Measurements from ENCODE around the gene WASF3. TPM values are rescaled to one million over a fixed set of nuclear protein-coding genes. Genes with fewer than 3 reads are reported as not detected.

Gene WASF3
- total RNA-seq, 1 experiment from 2014 or later: 4.6 TPM

- intact Hi-C loops (cut with micrococcal nuclease; ENCODE audit: unreplicated experiment): no loop called here
- peaks cover 3% of the 10 kb centered on the region for H3K27me3 ChIP-seq (replicated peaks; ENCODE audit: insufficient read depth, low read depth, low read length, poor library complexity)
- ChIA-PET POLR2A (ENCODE audit: low non-redundant PET) (no interaction called here), CTCF (no interaction called here)
- H3K9me3 ChIP-seq (ENCODE audit: low read depth, low read length, poor library complexity, severe bottlenecking): no peaks in the 10 kb centered on the region
- H3K27ac ChIP-seq (ENCODE audit: low read depth, low read length, poor library complexity, severe bottlenecking): no peak overlapping the region
- no peak for DNase-seq (ENCODE audit: low spot score)
- H3K36me3 ChIP-seq (ENCODE audit: insufficient read depth, low read length, poor library complexity, severe bottlenecking): no peaks in the 10 kb centered on the region
- no peak overlapping the region for H3K4me3 ChIP-seq (ENCODE audit: low read depth, low read length, poor library complexity, severe bottlenecking)
- H3K4me1 ChIP-seq (ENCODE audit: insufficient read depth, low read length, poor library complexity, severe bottlenecking): no peaks in the 10 kb centered on the region
- no TSS peak for BruUV-seq (replicated peaks)
- TF ChIP-seq CTCF (conservative IDR thresholded peaks at IDR 0.05; ENCODE audit: low read depth, low read length) (no peak), EZH2 (IDR thresholded peaks at IDR 0.05; ENCODE audit: borderline replicate concordance, low read depth, low read length, poor library complexity, severe bottlenecking) (no peak)
Observed at GRCh38 chr13:26583662-26584061, 26.2 kb downstream of the WASF3 start.

GRCh38 chr13:26584713-26585112, 27.2 kb downstream of the WASF3 start:
- H3K4me3 ChIP-seq (ENCODE audit: low read depth, low read length, poor library complexity, severe bottlenecking): no peak overlapping the region
- TF ChIP-seq CTCF (conservative IDR thresholded peaks at IDR 0.05; ENCODE audit: low read depth, low read length) (no peak), EZH2 (IDR thresholded peaks at IDR 0.05; ENCODE audit: borderline replicate concordance, low read depth, low read length, poor library complexity, severe bottlenecking) (no peak)
- H3K9me3 ChIP-seq (ENCODE audit: low read depth, low read length, poor library complexity, severe bottlenecking): no peaks in the 10 kb centered on the region
- no peaks in the 10 kb centered on the region for H3K4me1 ChIP-seq (ENCODE audit: insufficient read depth, low read length, poor library complexity, severe bottlenecking)
- no TSS peak for BruUV-seq (replicated peaks)
- H3K36me3 ChIP-seq (ENCODE audit: insufficient read depth, low read length, poor library complexity, severe bottlenecking): no peaks in the 10 kb centered on the region
- ChIA-PET CTCF (no interaction called here), POLR2A (ENCODE audit: low non-redundant PET) (no interaction called here)
- no peak overlapping the region for H3K27ac ChIP-seq (ENCODE audit: low read depth, low read length, poor library complexity, severe bottlenecking)
- intact Hi-C loops (cut with micrococcal nuclease; ENCODE audit: unreplicated experiment): no loop called here
- peaks cover 9% of the 10 kb centered on the region for H3K27me3 ChIP-seq (replicated peaks; ENCODE audit: insufficient read depth, low read depth, low read length, poor library complexity)
- DNase-seq (ENCODE audit: low spot score): no peak

GRCh38 chr13:26585136-26585535, 27.7 kb downstream of the WASF3 start:
- no peak overlapping the region for H3K4me3 ChIP-seq (ENCODE audit: low read depth, low read length, poor library complexity, severe bottlenecking)
- H3K27me3 ChIP-seq (replicated peaks; ENCODE audit: insufficient read depth, low read depth, low read length, poor library complexity): peaks cover 10% of the 10 kb centered on the region
- H3K27ac ChIP-seq (ENCODE audit: low read depth, low read length, poor library complexity, severe bottlenecking): no peak overlapping the region
- DNase-seq (ENCODE audit: low spot score): no peak
- H3K36me3 ChIP-seq (ENCODE audit: insufficient read depth, low read length, poor library complexity, severe bottlenecking): no peaks in the 10 kb centered on the region
- BruUV-seq (replicated peaks): no TSS peak
- CTCF ChIA-PET: no interaction called here
- POLR2A ChIA-PET (ENCODE audit: low non-redundant PET): no interaction called here
- no peaks in the 10 kb centered on the region for H3K9me3 ChIP-seq (ENCODE audit: low read depth, low read length, poor library complexity, severe bottlenecking)
- TF ChIP-seq CTCF (conservative IDR thresholded peaks at IDR 0.05; ENCODE audit: low read depth, low read length) (no peak), EZH2 (IDR thresholded peaks at IDR 0.05; ENCODE audit: borderline replicate concordance, low read depth, low read length, poor library complexity, severe bottlenecking) (no peak)
- H3K4me1 ChIP-seq (ENCODE audit: insufficient read depth, low read length, poor library complexity, severe bottlenecking): no peaks in the 10 kb centered on the region
- intact Hi-C loops (cut with micrococcal nuclease; ENCODE audit: unreplicated experiment): no loop called here

Data from A673 (cell line).